IMR-90 (cell line): ENCODE results near the gene DAAM2. TPM values are rescaled to one million over a fixed set of nuclear protein-coding genes. Genes with fewer than 3 reads are reported as not detected.

ENCODE experiments used
- ATAC-seq: fragments of 200-7000 bp; cut with Tn5 transposase; 2 replicates; pipeline ENCODE4 v1.9.1; 2020; ENCODE audit warnings: low read depth, mild to moderate bottlenecking, moderate library complexity
- BruUV-seq: library from RNA; stranded (reverse); fragments of 400-500 nt; replicated peaks from 2 replicates; lab custom pipeline; 2021; lab: Mats Ljungman, UMichigan
- CTCF ChIA-PET: fragments of 300-600 bp; formaldehyde crosslinking; extraction: SDS; loops from one replicate; lab custom pipeline; 2021; ENCODE audit warnings: antibody characterized with exemption; lab: Yijun Ruan, JAX
- POLR2A ChIA-PET: fragments of 300-600 bp; sonication (Branson Sonifier 250); formaldehyde crosslinking; loops from one replicate; lab custom pipeline; 2022; ENCODE audit warnings: antibody characterized with exemption; ENCODE audit not compliant: unreplicated experiment; lab: Charles Lee
- DNase-seq: peaks from one replicate; pipeline ENCODE4 v3.0.0; 2013
- H2AFZ ChIP-seq: replicated peaks from 2 replicates; pipeline ENCODE3; 2013; ENCODE audit warnings: low read length, mild to moderate bottlenecking; ENCODE audit not compliant: poor library complexity
- H2AK5ac ChIP-seq: 2 replicates; pipeline ENCODE4 v1.6.1; 2013; ENCODE audit warnings: low read depth, low read length, inconsistent platforms
- H2AK9ac ChIP-seq: replicated peaks from 2 replicates; pipeline ENCODE3; 2013; ENCODE audit warnings: mild to moderate bottlenecking, low read depth, low read length, moderate library complexity; ENCODE audit not compliant: poor library complexity
- H2BK120ac ChIP-seq: 2 replicates; pipeline ENCODE4 v1.6.1; 2013; ENCODE audit warnings: low read depth, low read length, inconsistent platforms
- H2BK15ac ChIP-seq: 3 replicates; pipeline ENCODE4 v1.6.1; 2013; ENCODE audit warnings: low read depth, low read length, inconsistent platforms
- H2BK20ac ChIP-seq: 2 replicates; pipeline ENCODE4 v1.6.1; 2013; ENCODE audit warnings: low read depth, mild to moderate bottlenecking, inconsistent platforms, low read length, moderate library complexity
- H2BK5ac ChIP-seq: 2 replicates; pipeline ENCODE4 v1.6.1; 2013; ENCODE audit warnings: mild to moderate bottlenecking, low read depth, low read length, inconsistent platforms; ENCODE audit not compliant: poor library complexity, severe bottlenecking
- H3K14ac ChIP-seq: replicated peaks from 2 replicates; pipeline ENCODE4 v1.6.1; 2013; ENCODE audit warnings: low read depth, low read length, inconsistent platforms
- H3K18ac ChIP-seq: 2 replicates; pipeline ENCODE4 v1.6.1; 2013; ENCODE audit warnings: low read depth, low read length, control low read depth
- H3K23ac ChIP-seq: 2 replicates; pipeline ENCODE4 v1.6.1; 2013; ENCODE audit warnings: low read depth, low read length, inconsistent platforms
- H3K27ac ChIP-seq: 2 replicates; pipeline ENCODE4 v1.5.1; 2013; ENCODE audit warnings: mild to moderate bottlenecking, control low read depth, low read length; ENCODE audit not compliant: insufficient read depth
- H3K27me3 ChIP-seq: 2 replicates; pipeline ENCODE4 v1.6.1; 2013; ENCODE audit warnings: low read length; ENCODE audit not compliant: control insufficient read depth, insufficient read depth
- H3K36me3 ChIP-seq: 2 replicates; pipeline ENCODE4 v1.6.1; 2013; ENCODE audit warnings: low read length, mixed read lengths; ENCODE audit not compliant: control insufficient read depth, insufficient read depth
- H3K4ac ChIP-seq: 2 replicates; pipeline ENCODE4 v1.6.1; 2013; ENCODE audit warnings: low read depth, low read length, inconsistent platforms
- H3K4me1 ChIP-seq: 2 replicates; pipeline ENCODE4 v1.6.1; 2013; ENCODE audit warnings: low read length, mixed read lengths; ENCODE audit not compliant: control insufficient read depth, insufficient read depth
- H3K4me2 ChIP-seq: 2 replicates; pipeline ENCODE4 v1.6.1; 2013; ENCODE audit warnings: low read depth, mild to moderate bottlenecking, control low read depth, low read length, moderate library complexity
- H3K4me3 ChIP-seq: 2 replicates; pipeline ENCODE4 v1.5.1; 2013; ENCODE audit warnings: low read depth, mild to moderate bottlenecking, control low read depth, low read length, moderate library complexity; ENCODE audit not compliant: insufficient read depth
- H3K56ac ChIP-seq: 2 replicates; pipeline ENCODE4 v1.6.1; 2013; ENCODE audit warnings: low read length, inconsistent platforms; ENCODE audit not compliant: insufficient read depth; ENCODE audit errors: extremely low read depth
- H3K79me1 ChIP-seq, 2 experiments: 2 replicates each; pipeline ENCODE4 v1.6.1; 2013; ENCODE audit warnings: low read length in 2 of 2, inconsistent platforms in 1 of 2, low read depth in 1 of 2
- H3K9ac ChIP-seq: 2 replicates; pipeline ENCODE4 v1.6.1; 2013; ENCODE audit warnings: low read depth, low read length, control low read depth
- H3K9me1 ChIP-seq: 2 replicates; pipeline ENCODE4 v1.6.1; 2013; ENCODE audit warnings: low read length, inconsistent platforms; ENCODE audit not compliant: insufficient read depth
- H3K9me3 ChIP-seq: 2 replicates; pipeline ENCODE4 v1.6.1; 2013; ENCODE audit warnings: low read length; ENCODE audit not compliant: control insufficient read depth, insufficient read depth
- H4K20me1 ChIP-seq: 2 replicates; pipeline ENCODE4 v1.6.1; 2013; ENCODE audit warnings: low read length, inconsistent platforms; ENCODE audit not compliant: insufficient read depth
- H4K5ac ChIP-seq: 2 replicates; pipeline ENCODE4 v1.6.1; 2013; ENCODE audit warnings: mild to moderate bottlenecking, low read depth, low read length, control low read depth
- H4K8ac ChIP-seq, 2 experiments: 2 replicates each; pipeline ENCODE4 v1.6.1; 2013; ENCODE audit warnings: low read depth in 2 of 2, low read length in 2 of 2, control low read depth in 1 of 2, inconsistent platforms in 1 of 2
- H4K91ac ChIP-seq: 2 replicates; pipeline ENCODE4 v1.6.1; 2013; ENCODE audit warnings: low read depth, low read length, inconsistent platforms; ENCODE audit not compliant: insufficient read depth
- MAZ ChIP-seq: IDR thresholded peaks from 2 replicates; pipeline ENCODE4 v1.6.1; 2012; ENCODE audit warnings: low read depth, mild to moderate bottlenecking, low read length, improper control_type of control experiment, moderate library complexity, borderline replicate concordance
- RCOR1 ChIP-seq: IDR thresholded peaks from 2 replicates; pipeline ENCODE4 v1.6.1; 2012; ENCODE audit warnings: mild to moderate bottlenecking, low read length, improper control_type of control experiment; ENCODE audit not compliant: insufficient replicate concordance
- WGBS, 2 experiments: methylation state at CpG; one replicate each; pipeline versions ENCODE4 v1.1.5 to v1.1.7; 2013; ENCODE audit warnings: missing lambda C conversion rate in 2 of 2; ENCODE audit not compliant: insufficient read length in 1 of 2; ENCODE audit errors: extremely low coverage in 2 of 2; 5-methylcytosine and 5-hydroxymethylcytosine counted together
- dilution Hi-C: fragments of 300-500 bp; cut with HindIII; formaldehyde crosslinking; loops from one replicate; pipeline ENCODE4 v1.14.3; 2018; ENCODE audit warnings: low sequenced_read_pairs; ENCODE audit not compliant: unreplicated experiment
- in situ Hi-C: fragments of 300-500 bp; cut with MboI; formaldehyde crosslinking; loops from 3 replicates; pipeline ENCODE4 v1.14.3; 2019; ENCODE audit warnings: low sequenced_read_pairs, inconsistent platforms, mixed read lengths
- intact Hi-C: fragments of 100-400 bp; cut with micrococcal nuclease; formaldehyde crosslinking; loops from 2 replicates; pipeline ENCODE4 v1.10.0; 2022
- polyA plus RNA-seq, 3 experiments: library from polyadenylated mRNA; depleted of rRNA; stranded (reverse); fragments of >200 nt; gene quantifications; 2 replicates each; pipeline ENCODE4 v1.2.3, GENCODE V29; 2012; ENCODE audit warnings: low replicate concordance in 1 of 3
- total RNA-seq: library from RNA; depleted of rRNA; stranded (reverse); fragments of >200 nt; gene quantifications from 2 replicates; pipeline ENCODE4 v1.2.3, GENCODE V29; 2012
- TF ChIP-seq, protein P1 (sequence below): fragments of 150-350 bp; IDR thresholded peaks from 2 replicates; pipeline ENCODE4 v1.6.1; 2016; ENCODE audit warnings: low read depth, mild to moderate bottlenecking, low read length, moderate library complexity, borderline replicate concordance

The DAAM2 gene
- total and polyA plus RNA-seq, 2 of the 4 experiments (the other 2 are of a cell fraction) = 11.2 to 12.9 TPM

DNA sequence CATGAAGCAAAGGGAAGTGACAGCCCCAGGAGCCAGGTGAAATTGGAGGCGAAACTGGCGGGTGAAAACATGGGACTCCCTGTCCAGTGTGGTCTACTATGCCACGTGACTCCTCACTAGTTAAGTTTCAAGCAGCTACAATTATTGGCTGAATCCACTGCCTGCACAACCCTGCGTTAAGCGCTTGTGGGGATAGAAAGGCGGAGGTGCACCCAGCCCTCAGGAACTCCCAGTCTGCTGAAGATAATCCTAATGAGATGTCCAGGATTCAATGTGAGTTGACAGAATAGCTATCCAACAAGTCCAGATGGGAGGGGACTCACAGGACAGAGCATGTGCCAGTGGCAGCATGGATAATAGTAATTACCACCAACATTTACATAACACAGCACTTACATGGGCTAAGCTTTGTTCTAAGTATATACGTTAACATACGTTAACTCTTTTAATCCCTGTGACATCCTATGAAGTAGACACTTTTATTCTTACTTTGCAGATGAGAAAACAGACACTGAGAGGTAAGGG is 140.3 kb downstream of the DAAM2 start:
- Histone ChIP-seq H2AK5ac (no peak overlapping the region), H3K23ac (no peak overlapping the region), H3K18ac (no peak overlapping the region), H3K4me3 (no peak overlapping the region), H3K36me3 (no peaks in the 10 kb centered on the region), H2BK15ac (no peak overlapping the region), H3K9ac (no peak overlapping the region), H2AFZ (no peak overlapping the region), H4K5ac (no peak overlapping the region), H3K4me2 (peak overlapping the region; percentile 95; the same call in 1 of the 2 replicates), H3K79me1 (peaks cover 25 to 35% of the 10 kb centered on the region in 2 experiments; a peak in 3 of 4 replicates), H2BK20ac (no peak overlapping the region), H3K14ac (no peak overlapping the region), H2BK120ac (no peak overlapping the region), H4K91ac (no peak overlapping the region), H3K9me1 (peaks cover 6% of the 10 kb centered on the region), H3K4me1 (peaks cover 18% of the 10 kb centered on the region), H2BK5ac (no peak overlapping the region), H4K20me1 (no peaks in the 10 kb centered on the region), H4K8ac (no peak overlapping the region), H3K27ac (no peak overlapping the region), H2AK9ac (no peak overlapping the region), H3K56ac (no peak overlapping the region), H3K9me3 (no peaks in the 10 kb centered on the region), H3K27me3 (peaks cover 2% of the 10 kb centered on the region; the same call in 1 of the 2 replicates), H3K4ac (no peak overlapping the region)
- BruUV-seq = no TSS peak
- POLR2A ChIA-PET = no interaction called here
- ATAC-seq (no peak), DNase-seq (no peak)
- 93% methylated on average over 3 of the region's 8 CpGs; no CpG with 5 or more reads in 1 of the 2 experiments for WGBS, 2 experiments
- intact Hi-C loops (no loop called here), dilution Hi-C loops (no loop called here), in situ Hi-C loops (no loop called here)
- CTCF ChIA-PET = no interaction called here
- no peak for TF ChIP-seq MAZ
- no peak for TF ChIP-seq RCOR1
- TF ChIP-seq, protein P1, sequence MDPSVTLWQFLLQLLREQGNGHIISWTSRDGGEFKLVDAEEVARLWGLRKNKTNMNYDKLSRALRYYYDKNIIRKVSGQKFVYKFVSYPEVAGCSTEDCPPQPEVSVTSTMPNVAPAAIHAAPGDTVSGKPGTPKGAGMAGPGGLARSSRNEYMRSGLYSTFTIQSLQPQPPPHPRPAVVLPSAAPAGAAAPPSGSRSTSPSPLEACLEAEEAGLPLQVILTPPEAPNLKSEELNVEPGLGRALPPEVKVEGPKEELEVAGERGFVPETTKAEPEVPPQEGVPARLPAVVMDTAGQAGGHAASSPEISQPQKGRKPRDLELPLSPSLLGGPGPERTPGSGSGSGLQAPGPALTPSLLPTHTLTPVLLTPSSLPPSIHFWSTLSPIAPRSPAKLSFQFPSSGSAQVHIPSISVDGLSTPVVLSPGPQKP = no peak
